ENCODE results near the gene MC1R.

MC1R gene

GRCh38 chr16:89897204-89897603, 21.5 kb upstream of the MC1R start:
- DNase-seq: no peak

GRCh38 chr16:89898201-89898967, 20.3 kb upstream of the MC1R start:
- DNase-seq: no peak

DNA sequence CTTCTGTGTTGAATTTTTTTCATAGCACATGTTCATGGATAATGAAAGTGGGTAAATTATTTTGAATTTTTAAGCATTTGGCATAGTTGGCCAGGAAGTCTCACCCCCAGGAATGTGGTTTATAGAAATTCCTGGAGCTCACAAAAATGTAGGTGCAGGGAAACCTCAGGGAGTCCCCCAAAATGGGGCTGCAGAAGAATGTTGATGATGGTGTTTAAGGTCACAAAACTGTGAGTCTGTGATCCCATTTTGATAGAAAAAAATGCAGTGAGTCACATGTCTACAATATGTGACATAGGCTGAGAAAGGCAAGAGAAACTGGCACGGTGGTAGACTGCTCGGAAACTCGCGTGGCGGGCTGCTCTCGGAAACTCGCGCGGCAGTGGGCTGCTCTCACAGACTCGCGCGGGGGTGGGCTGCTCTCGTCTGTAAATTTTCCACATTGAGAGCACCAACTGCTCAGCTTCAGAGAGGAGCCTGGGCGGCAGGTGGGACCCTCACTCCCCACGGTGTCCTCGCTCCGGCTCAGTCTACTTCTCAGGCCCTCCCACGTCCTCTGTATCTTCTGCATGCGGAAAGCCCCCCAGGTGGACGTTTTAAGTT, 18.7 kb upstream of the MC1R start:
- no peak for DNase-seq

DNA sequence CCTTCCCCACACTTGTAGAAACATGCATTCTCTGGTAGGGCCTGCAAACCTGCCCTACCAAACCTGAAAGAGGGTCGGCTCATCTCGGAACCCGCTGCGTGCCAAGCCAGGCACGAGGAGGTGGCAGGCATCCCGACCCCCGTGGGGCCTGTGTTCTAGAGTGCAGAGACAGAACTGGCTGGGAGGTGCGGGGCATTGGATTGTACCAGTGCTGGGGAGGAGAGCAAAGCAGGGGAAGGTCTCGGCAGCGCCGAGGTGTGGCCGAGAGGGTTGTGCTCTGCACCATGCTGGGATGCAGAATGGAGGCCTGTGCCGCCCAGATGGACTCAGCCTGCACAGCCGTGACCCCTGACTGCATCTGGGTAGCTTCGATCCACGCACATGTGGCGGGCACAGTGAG, 17.8 kb upstream of the MC1R start:
- no peak for DNase-seq

DNA sequence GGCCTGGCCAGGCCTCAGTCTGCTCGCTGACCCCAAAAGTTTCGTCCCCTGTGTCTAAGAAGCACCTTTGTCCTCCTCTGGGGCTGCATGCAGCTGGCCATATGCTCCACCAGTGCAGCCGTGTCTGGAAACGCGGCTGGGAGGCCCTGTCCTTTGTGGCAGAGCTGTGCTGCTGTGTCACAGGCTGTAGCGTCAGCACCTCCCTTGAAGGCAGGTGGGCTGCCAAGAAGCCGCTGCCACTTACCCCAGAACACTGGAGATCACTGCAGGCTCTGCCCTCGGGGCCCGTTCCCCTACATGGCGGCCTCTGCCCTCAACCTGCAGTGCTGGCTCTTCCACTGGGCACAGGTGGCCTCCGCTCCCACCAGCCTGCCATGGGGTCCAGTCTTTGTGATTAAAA, 15.7 kb upstream of the MC1R start:
- no peak for DNase-seq

- no peak for DNase-seq
These were observed 14.7 kb upstream of the MC1R start for GRCh38 chr16:89903908-89904515.

DNA sequence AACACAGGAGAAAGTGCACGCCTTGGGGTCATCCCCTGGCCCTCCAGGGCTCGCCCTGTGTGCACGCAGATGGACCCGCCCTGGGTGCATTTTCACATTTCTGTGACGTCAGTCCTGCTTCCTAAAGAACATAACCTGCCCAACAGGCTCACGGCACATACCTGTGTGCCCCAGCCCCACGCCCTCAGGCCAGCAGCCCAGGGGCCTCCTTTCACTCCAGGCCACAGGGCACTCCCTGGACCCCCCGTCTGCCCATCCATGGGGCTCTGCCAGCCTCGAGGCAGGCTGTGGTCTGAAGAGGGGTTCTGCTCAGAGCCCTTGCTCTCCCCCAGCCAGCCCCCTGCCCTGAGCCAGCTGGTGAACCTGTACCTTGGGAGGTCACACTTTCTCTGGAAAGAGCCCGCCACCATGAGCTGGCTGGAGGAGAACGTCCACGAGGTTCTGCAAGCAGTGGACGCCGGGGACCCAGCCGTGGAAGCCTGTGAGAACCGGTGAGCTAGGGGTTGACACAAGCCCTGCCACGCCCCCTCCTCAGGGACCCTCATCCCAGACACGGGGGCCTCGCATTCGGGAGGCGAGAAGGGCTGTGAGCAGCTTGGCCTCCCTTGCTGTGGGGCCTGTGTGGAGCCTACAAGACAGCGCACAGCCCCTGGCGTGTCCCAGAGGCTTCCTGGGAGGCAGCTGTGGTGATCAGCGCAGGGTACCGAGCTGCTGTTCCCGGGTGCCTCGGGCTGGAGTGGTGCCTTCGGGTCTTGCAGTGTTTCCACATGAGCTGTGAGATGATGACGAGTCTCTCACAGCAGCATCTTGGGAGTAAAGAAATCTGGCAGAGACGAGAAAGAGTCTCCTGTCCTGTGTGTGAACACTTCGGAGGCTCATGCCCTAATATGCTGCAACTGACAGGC, 13.8 kb upstream of the MC1R start:
- DNase-seq: no peak

DNA sequence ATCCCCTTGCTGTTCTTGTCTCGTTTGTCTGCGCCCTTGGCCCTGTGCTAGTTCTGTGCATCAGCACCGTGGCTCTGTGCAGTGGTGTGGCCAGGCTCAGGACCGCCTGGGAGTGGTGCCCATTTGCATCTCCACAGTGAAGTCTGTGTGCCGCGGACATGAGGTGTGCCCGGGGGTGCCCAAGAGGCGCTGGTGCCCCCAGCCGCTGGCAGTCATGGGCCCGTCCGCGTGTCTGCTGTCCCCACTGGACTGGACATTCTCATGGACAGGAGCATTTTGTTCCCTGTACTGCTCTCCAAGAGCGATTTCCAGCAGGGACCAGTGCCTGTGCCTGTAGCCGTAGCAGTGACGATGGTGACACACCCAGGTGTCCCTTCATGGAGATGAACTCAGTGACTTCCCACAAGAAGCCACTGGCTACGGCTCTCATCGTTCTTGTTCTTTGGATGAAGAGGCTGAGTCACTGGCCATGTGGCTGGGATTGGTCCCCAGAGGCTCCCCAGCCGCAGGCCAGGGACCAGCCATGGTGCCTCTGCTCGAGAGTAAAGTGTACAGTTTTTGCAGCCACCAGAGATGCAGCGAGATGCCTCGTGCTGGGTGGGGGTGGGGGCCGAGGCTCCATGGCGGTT, 13.0 kb upstream of the MC1R start:
- no peak for DNase-seq

DNA sequence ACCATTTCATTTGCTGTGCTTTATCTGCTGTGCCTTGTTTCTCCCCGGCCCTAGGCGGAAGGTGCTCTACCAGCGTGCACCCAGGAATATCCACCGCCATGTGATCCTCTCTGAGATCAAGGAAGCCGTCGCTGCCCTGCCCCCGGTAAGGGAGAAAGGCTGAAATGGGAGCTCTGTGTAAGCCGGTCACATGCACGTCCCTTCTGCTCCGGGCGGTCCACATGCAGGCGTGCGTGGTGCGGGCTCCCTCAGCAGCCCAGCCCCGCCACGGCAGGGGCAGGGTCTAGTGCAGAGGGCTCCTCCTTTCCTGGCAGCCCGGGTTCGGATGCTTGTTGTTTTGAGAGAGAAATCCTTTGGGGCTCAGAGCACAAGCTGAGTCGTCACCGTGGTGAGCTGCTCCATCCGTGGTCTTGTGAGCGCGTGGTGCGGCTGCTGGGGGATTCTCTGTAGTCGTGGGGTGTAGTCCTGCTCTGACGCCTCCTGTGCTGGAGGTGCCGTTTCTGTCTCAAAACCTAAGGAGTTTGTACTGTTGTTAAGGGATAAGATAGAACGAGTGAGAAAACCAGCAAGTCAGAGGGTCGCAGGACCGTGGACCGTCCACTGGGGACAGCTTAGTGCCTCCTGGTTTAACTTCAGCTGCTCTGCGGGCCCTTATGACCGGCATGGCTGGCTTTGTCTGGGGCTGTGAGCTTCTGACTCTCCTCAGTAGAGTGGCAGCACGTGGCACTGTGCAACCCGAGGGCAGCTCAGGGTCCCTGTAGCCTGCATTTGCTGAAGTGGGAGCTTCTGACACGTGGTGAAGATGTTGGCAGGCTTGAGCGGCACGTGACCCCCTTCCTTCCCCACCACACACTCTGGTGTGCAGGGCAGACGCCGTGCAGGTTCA, 12.3 kb upstream of the MC1R start:
- no peak for DNase-seq

- DNase-seq: no peak
These were observed 11.4 kb upstream of the MC1R start for GRCh38 chr16:89907055-89907814.

- DNase-seq: no peak
These were observed 10.4 kb upstream of the MC1R start for GRCh38 chr16:89908236-89908635.

DNA sequence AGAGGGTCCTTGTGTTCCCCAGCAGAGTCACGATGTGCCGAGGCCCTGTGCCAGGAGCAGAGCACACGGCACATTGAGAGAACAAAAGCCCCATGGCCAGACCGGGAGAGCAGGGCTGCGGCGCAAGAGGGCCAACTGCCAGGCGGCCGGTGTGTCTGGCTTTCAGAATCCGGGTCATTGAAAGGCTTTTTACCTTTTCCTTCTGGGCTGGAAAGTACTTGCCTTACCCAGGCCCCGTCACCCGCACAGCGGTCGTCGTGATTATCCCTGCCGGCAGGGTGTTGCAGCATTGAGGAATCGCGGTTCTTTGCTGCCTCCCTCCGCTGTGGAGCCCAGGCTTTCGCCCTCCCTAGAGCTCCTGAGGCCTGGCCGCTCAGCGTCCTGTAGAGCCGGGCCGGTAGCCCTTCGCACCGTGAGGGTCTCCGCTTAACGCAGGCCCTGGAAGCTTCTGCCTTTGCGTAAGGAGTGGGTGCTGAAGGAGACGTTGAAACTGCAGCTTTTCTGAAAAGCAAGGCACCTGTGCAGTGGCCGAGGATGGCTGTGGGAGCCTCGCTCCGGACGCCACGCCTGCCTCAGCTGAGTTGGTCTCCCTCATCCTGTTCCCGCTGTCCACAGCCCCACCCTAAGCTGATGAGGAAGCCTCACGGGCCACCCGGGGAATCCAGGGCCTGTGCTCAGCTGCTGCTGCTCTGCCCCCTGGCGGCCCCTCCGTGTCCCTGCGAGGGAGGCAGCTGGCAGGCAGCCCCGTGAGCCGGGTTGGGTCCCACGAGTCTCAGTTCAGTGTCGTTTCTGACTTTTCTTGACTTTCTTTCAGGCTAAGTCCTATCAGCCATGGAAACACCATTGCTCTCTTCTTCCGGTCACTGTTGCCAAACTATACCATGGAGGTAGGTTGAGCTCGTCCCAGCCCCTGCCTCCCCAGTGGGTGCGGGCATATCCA, 8.6 kb upstream of the MC1R start:
- DNase-seq: peak; percentile 68 to 70

GRCh38 chr16:89910717-89911354, 7.8 kb upstream of the MC1R start:
- DNase-seq: no peak

DNA sequence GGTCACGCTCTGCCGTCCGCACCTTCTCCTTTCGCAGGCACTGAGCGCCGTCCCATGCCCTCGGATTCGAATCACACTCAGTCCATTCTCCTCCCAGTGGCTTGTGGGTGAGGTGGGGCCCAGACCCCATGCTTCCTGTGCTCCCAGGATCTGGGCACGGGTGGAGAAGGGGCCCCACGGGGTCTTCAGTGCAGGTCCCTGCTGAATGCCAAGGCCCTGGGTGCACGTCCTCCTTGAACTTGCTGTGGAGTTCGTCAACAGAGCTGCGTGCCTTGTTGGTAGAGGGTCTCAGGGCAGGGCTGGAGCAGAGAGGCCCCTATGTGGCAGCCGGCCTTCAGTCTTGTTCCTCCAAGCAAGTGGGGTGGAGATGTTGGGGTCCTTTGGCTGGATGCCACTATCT, 7.3 kb upstream of the MC1R start:
- no peak for DNase-seq

- DNase-seq: no peak
These were observed 6.5 kb upstream of the MC1R start for GRCh38 chr16:89912143-89912542.

- no peak for DNase-seq
These were observed 6.0 kb upstream of the MC1R start for GRCh38 chr16:89912627-89913026.

DNA sequence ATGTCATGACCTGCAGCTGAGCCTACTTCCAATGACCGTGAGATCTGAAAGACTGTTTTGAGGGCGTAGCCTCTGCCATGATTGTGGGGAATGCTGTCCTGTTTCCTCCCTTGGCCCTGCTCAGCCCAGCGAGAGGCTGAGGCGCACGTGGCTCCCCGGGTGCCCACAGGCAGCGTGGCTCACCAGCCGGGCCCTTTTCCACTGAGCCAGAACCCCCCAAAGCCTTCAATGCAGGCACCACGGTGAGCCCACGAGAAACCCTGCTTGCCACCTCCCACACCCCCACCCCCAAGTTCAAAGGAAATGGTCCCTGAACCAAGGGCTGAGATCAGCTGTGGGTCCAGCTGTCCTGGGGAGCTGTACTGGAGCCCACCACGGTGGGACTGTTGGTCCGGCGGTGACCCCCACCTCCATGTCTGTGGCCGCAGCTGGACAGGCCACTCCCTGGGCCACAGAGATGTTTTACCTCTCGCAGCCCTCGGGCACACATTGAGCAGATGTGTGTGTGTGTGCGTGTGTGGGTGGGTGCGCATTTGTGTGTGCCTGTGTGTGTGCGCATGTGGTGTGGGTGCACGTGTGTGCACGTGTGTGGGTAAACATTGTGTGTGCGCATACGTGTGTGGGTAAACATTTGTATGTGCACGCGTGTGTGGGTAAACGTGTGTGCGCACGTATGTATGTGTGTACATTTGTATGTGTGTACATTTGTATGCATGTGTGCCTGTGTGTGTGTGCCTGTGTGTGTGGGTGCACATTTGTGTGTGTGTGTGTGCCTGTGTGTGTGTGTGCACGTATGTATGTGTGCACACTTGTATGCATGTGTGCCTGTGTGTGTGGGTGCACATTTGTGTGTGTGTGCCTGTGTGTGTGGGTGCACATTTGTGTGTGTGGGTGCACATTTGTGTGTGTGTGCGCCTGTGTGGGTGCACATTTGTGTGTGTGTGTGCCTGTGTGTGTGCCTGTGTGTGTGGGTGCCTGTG, 5.0 kb upstream of the MC1R start:
- no peak for DNase-seq
